CD4-positive, alpha-beta memory T cell (primary cell): ENCODE data around the gene MS4A5. TPM values are rescaled to one million over a fixed set of nuclear protein-coding genes. Genes with fewer than 3 reads are reported as not detected.

Source experiments
- CTCF ChIA-PET: fragments of 350-600 bp; sonication (Branson Sonifier 250); formaldehyde crosslinking; loops from one replicate; lab custom pipeline; 2021; ENCODE audit warnings: inconsistent platforms; ENCODE audit not compliant: partially characterized antibody; lab: Charles Lee
- POLR2A ChIA-PET: fragments of 350-600 bp; sonication (Branson Sonifier 250); formaldehyde crosslinking; loops from one replicate; lab custom pipeline; 2021; ENCODE audit not compliant: partially characterized antibody; lab: Charles Lee
- DNase-seq, 5 donors: peaks; one replicate each; pipeline versions ENCODE4 v3.0.0 to v3.0.0-alpha.2; 2020 to 2022; ENCODE audit warnings: mixed read lengths in 1 of 5
- H3K27ac ChIP-seq: one replicate; pipeline ENCODE4 v1.7.0; 2013; ENCODE audit warnings: low read depth, low read length
- H3K27me3 ChIP-seq: 2 replicates; pipeline ENCODE4 v1.7.0; 2013; ENCODE audit warnings: mild to moderate bottlenecking, low read length, moderate library complexity; ENCODE audit not compliant: insufficient read depth
- H3K36me3 ChIP-seq: 2 replicates; pipeline ENCODE4 v1.7.0; 2013; ENCODE audit warnings: mild to moderate bottlenecking, low read length, moderate library complexity; ENCODE audit not compliant: insufficient read depth
- H3K4me1 ChIP-seq: 2 replicates; pipeline ENCODE4 v1.7.0; 2013; ENCODE audit warnings: mild to moderate bottlenecking, low read length, moderate library complexity; ENCODE audit not compliant: insufficient read depth
- H3K4me3 ChIP-seq, 2 donors: one replicate each; pipeline ENCODE4 v1.7.0; 2013; ENCODE audit warnings: low read length in 2 of 2, mild to moderate bottlenecking in 1 of 2
- H3K9me3 ChIP-seq, 2 donors: one replicate each; pipeline ENCODE4 v1.7.0; 2013; ENCODE audit warnings: low read length in 2 of 2, control low read depth in 1 of 2; ENCODE audit not compliant: control insufficient read depth in 1 of 2
- H3K27ac Mint-ChIP-seq, 7 donors: one replicate each; pipeline ENCODE4 v1.8.0; 2020 to 2021; ENCODE audit warnings: mixed read lengths in 7 of 7, mild to moderate bottlenecking in 6 of 7, inconsistent platforms in 3 of 7, moderate library complexity in 3 of 7
- H3K27me3 Mint-ChIP-seq, 2 donors: one replicate each; pipeline ENCODE4 v1.8.0; 2020 to 2021; ENCODE audit warnings: mixed read lengths in 2 of 2
- H3K36me3 Mint-ChIP-seq, 2 donors: one replicate each; pipeline ENCODE4 v1.8.0; 2020 to 2021; ENCODE audit warnings: mixed read lengths in 2 of 2, inconsistent platforms in 1 of 2, mild to moderate bottlenecking in 1 of 2
- H3K4me1 Mint-ChIP-seq, 4 donors: one replicate each; pipeline ENCODE4 v1.8.0; 2020 to 2021; ENCODE audit warnings: mixed read lengths in 4 of 4, mild to moderate bottlenecking in 1 of 4
- H3K4me3 Mint-ChIP-seq, 8 donors: one replicate each; pipeline ENCODE4 v1.8.0; 2020 to 2021; ENCODE audit warnings: mixed read lengths in 8 of 8, mild to moderate bottlenecking in 7 of 8, moderate library complexity in 6 of 8, inconsistent platforms in 3 of 8
- H3K9me3 Mint-ChIP-seq, 8 donors: one replicate each; pipeline ENCODE4 v1.8.0; 2020 to 2021; ENCODE audit warnings: mixed read lengths in 8 of 8, mild to moderate bottlenecking in 5 of 8, inconsistent platforms in 3 of 8, moderate library complexity in 1 of 8
- intact Hi-C: fragments of 100-400 bp; cut with micrococcal nuclease; formaldehyde crosslinking; loops from one replicate; pipeline ENCODE4 v1.15.1; 2023
- polyA plus RNA-seq, 2 donors: library from polyadenylated mRNA; unstranded; fragments of 300-500 nt; fragmentation: Illumina TruSeq; gene quantifications; one replicate each; pipeline ENCODE4 v1.2.3, GENCODE V29; 2021
- total RNA-seq, 2 experiments: library from RNA; stranded (reverse); gene quantifications; one replicate each; pipeline ENCODE4 v1.2.3, GENCODE V29; 2021

Gene MS4A5
- total and polyA plus RNA-seq, 4 experiments from 2014 or later = not detected

DNA sequence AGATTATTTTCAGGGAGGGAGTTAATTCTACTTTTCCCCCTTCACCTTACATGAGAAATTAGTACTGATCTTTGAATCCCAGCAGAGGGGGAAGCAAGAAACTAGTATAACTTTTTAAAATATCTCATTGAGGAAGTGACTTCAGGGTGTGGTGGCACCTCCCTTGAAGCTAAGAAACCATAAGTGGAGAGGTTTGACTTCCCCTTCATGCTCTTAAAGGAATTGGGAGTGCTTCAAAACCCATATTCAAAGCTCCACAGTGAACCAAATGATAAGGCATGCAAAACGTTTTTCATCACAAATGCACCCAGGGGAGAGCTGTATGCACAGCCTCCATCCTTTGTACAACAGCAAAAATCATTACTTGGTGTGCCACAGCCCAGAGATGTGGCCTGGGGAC, 32.6 kb upstream of the MS4A5 start:
- Mint-ChIP-seq H3K4me1 (no peaks in the 10 kb centered on the region), H3K9me3 (no peaks in the 10 kb centered on the region), H3K27me3 (peaks cover 5 to 6% of the 10 kb centered on the region in 2 donors), H3K27ac (no peak overlapping the region), H3K4me3 (no peak overlapping the region), H3K36me3 (no peaks in the 10 kb centered on the region)
- no peaks in the 10 kb centered on the region for H3K27me3 ChIP-seq
- POLR2A ChIA-PET = no interaction called here
- H3K4me3 ChIP-seq = no peak overlapping the region
- H3K4me1 ChIP-seq = no peaks in the 10 kb centered on the region
- no peak for DNase-seq
- no peaks in the 10 kb centered on the region for H3K36me3 ChIP-seq
- intact Hi-C loops = no loop called here
- CTCF ChIA-PET = no interaction called here
- H3K9me3 ChIP-seq = no peaks in the 10 kb centered on the region
- H3K27ac ChIP-seq = no peak overlapping the region

DNA sequence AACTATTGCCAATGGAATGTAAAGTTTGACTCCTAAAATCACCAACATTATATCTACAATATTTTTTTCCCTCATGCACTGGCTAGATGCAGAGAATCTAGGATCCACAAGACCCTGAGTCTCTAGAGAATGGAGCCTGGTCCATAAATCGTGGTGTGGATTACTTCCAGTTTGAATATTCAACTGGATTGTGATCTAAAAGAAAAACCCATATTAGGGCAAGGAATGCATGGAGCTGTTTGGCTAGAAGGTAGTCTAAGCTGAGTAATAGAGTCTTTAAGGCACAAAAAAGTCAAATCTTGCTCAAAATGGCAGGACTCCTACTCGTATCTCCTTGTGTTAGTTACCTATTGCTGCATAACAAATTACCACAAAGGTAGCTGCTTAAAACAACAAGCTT, 9.4 kb upstream of the MS4A5 start:
- no peaks in the 10 kb centered on the region for H3K9me3 ChIP-seq
- intact Hi-C loops = no loop called here
- no peak for DNase-seq
- H3K27ac ChIP-seq = no peak overlapping the region
- no peak overlapping the region for H3K4me3 ChIP-seq
- no peaks in the 10 kb centered on the region for H3K27me3 ChIP-seq
- Mint-ChIP-seq H3K27me3 (peaks cover 22 to 23% of the 10 kb centered on the region in 2 donors), H3K9me3 (peaks cover 0 to 3% (median 0%) of the 10 kb centered on the region in 8 donors), H3K36me3 (no peaks in the 10 kb centered on the region), H3K27ac (no peak overlapping the region), H3K4me1 (no peaks in the 10 kb centered on the region), H3K4me3 (no peak overlapping the region)
- POLR2A ChIA-PET = no interaction called here
- no peaks in the 10 kb centered on the region for H3K36me3 ChIP-seq
- CTCF ChIA-PET = no interaction called here
- H3K4me1 ChIP-seq = no peaks in the 10 kb centered on the region

DNA sequence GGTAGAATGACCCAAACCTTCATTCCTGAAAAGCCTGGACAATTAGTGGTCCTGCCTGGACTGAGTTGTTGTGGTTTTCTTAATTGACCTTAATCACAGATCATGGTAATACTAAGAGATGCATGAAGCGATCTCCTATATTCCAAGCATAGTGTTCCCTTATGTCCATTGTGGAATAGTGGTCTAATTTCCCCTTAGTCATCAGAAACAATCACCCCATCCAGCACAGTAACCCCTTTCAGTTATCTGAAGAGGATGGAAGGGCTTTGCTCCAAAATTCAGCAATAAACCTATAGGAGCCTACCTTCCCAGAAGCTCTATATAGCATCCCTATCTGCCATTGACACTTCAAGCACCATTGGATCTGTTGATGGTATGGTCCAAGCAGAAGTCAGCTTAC, 6.8 kb upstream of the MS4A5 start:
- no peak for DNase-seq
- peaks cover 6 to 14% of the 10 kb centered on the region in 2 donors for H3K27me3 Mint-ChIP-seq
- H3K9me3 Mint-ChIP-seq = peaks cover 0 to 3% (median 0%) of the 10 kb centered on the region in 8 donors
- intact Hi-C loops = no loop called here
- no peaks in the 10 kb centered on the region for H3K4me1 Mint-ChIP-seq
- no peaks in the 10 kb centered on the region for H3K4me1 ChIP-seq
- POLR2A ChIA-PET = no interaction called here
- H3K27ac Mint-ChIP-seq = no peak overlapping the region
- H3K36me3 Mint-ChIP-seq = no peaks in the 10 kb centered on the region
- no peaks in the 10 kb centered on the region for H3K36me3 ChIP-seq
- CTCF ChIA-PET = no interaction called here
- H3K27ac ChIP-seq = no peak overlapping the region
- no peaks in the 10 kb centered on the region for H3K27me3 ChIP-seq
- H3K9me3 ChIP-seq = no peaks in the 10 kb centered on the region
- no peak overlapping the region for H3K4me3 ChIP-seq
- H3K4me3 Mint-ChIP-seq = no peak overlapping the region

DNA sequence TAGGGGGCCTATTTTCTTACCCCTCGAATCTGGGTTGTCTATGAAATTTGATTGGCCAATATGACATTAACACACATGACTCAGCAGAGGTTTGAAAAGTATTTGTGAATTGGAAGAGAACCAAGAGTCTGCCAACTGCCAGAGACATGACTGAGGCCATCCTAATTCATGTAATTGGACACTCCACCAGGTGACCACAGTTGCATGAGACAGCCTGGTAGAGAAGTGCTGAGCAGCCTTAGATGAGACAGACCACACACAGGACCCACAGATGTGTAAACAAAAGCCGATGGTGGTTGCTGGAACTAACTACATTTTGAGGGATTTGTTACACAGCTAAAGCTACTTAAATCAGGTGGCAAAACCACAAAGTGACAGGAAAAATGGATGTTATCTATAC, 855 bp upstream of the MS4A5 start:
- H3K27ac Mint-ChIP-seq = no peak overlapping the region
- peaks cover 21 to 30% of the 10 kb centered on the region in 2 donors for H3K27me3 Mint-ChIP-seq
- no peaks in the 10 kb centered on the region for H3K27me3 ChIP-seq
- DNase-seq = no peak
- H3K4me3 ChIP-seq = no peak overlapping the region
- H3K36me3 ChIP-seq = no peaks in the 10 kb centered on the region
- no peaks in the 10 kb centered on the region for H3K36me3 Mint-ChIP-seq
- CTCF ChIA-PET = no interaction called here
- intact Hi-C loops = no loop called here
- H3K9me3 ChIP-seq = no peaks in the 10 kb centered on the region
- no peak overlapping the region for H3K27ac ChIP-seq
- no peak overlapping the region for H3K4me3 Mint-ChIP-seq
- POLR2A ChIA-PET = interaction anchor here (0.6 kb wide), 1 partner anchor 13 kb away, joined by 3 read pairs; no protein-coding TSS in a partner anchor
- H3K4me1 Mint-ChIP-seq = no peaks in the 10 kb centered on the region
- H3K9me3 Mint-ChIP-seq = peaks cover 0 to 2% (median 0%) of the 10 kb centered on the region in 8 donors
- no peaks in the 10 kb centered on the region for H3K4me1 ChIP-seq

GRCh38 chr11:60431251-60431650, 1.9 kb downstream of the MS4A5 start:
- H3K36me3 ChIP-seq = no peaks in the 10 kb centered on the region
- H3K4me1 ChIP-seq = no peaks in the 10 kb centered on the region
- ChIA-PET CTCF (no interaction called here), POLR2A (no interaction called here)
- Mint-ChIP-seq H3K27ac (no peak overlapping the region), H3K4me1 (no peaks in the 10 kb centered on the region), H3K4me3 (no peak overlapping the region), H3K9me3 (peaks cover 0 to 2% (median 0%) of the 10 kb centered on the region in 8 donors), H3K36me3 (no peaks in the 10 kb centered on the region), H3K27me3 (peaks cover 21 to 24% of the 10 kb centered on the region in 2 donors)
- H3K27me3 ChIP-seq = no peaks in the 10 kb centered on the region
- no peaks in the 10 kb centered on the region for H3K9me3 ChIP-seq
- no peak for DNase-seq
- no peak overlapping the region for H3K27ac ChIP-seq
- intact Hi-C loops = no loop called here
- H3K4me3 ChIP-seq = no peak overlapping the region

GRCh38 chr11:60433401-60433800, 4.0 kb downstream of the MS4A5 start:
- Histone ChIP-seq H3K4me1 (no peaks in the 10 kb centered on the region), H3K9me3 (no peaks in the 10 kb centered on the region), H3K36me3 (no peaks in the 10 kb centered on the region), H3K4me3 (no peak overlapping the region), H3K27ac (no peak overlapping the region), H3K27me3 (no peaks in the 10 kb centered on the region)
- peak overlapping the region in 1 of 7 donors; percentile 22 for H3K27ac Mint-ChIP-seq
- H3K9me3 Mint-ChIP-seq = peaks cover 0 to 2% (median 0%) of the 10 kb centered on the region in 8 donors
- H3K36me3 Mint-ChIP-seq = no peaks in the 10 kb centered on the region
- intact Hi-C loops = no loop called here
- no peak for DNase-seq
- ChIA-PET CTCF (no interaction called here), POLR2A (no interaction called here)
- H3K4me3 Mint-ChIP-seq = no peak overlapping the region
- H3K4me1 Mint-ChIP-seq = no peaks in the 10 kb centered on the region
- peaks cover 18 to 19% of the 10 kb centered on the region in 2 donors for H3K27me3 Mint-ChIP-seq

GRCh38 chr11:60447070-60447469, 17.7 kb downstream of the MS4A5 start:
- CTCF ChIA-PET = no interaction called here
- Histone ChIP-seq H3K9me3 (no peaks in the 10 kb centered on the region), H3K36me3 (no peaks in the 10 kb centered on the region), H3K4me3 (no peak overlapping the region), H3K4me1 (peaks cover 16% of the 10 kb centered on the region), H3K27ac (peak overlapping the region; percentile 1), H3K27me3 (no peaks in the 10 kb centered on the region)
- DNase-seq = no peak
- POLR2A ChIA-PET = no interaction called here
- Mint-ChIP-seq H3K4me1 (peaks cover 15 to 24% (median 18%) of the 10 kb centered on the region in 4 donors), H3K27ac (peak overlapping the region in 4 of 7 donors; percentile 30 to 91 (median 79)), H3K9me3 (peaks cover 0 to 6% (median 0%) of the 10 kb centered on the region in 8 donors), H3K27me3 (no peaks in the 10 kb centered on the region), H3K36me3 (no peaks in the 10 kb centered on the region), H3K4me3 (peak overlapping the region in 4 of 8 donors; percentile 5 to 92 (median 86))
- intact Hi-C loops = no loop called here

DNA sequence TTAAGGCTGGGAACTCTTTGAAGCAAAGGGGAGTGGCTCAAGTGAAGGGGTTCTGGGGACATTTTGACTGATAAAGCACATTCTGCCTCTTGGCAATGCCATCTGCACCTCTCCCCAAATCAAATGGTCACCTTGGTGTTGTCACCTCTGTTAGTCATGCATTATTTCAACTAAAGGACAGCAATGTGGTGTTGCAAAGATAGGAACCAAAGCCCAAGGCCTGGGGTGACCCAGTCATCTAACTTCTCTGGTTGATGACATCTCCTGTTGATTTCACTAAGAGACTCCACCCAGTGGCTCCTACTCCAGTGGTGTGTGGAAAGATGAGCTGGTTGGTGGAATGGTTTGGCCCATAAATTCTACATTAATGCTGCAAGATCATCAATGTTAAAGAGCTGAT, 18.5 kb downstream of the MS4A5 start:
- peaks cover 0 to 8% (median 0%) of the 10 kb centered on the region in 8 donors for H3K9me3 Mint-ChIP-seq
- no peak overlapping the region for H3K27ac ChIP-seq
- POLR2A ChIA-PET = no interaction called here
- H3K27ac Mint-ChIP-seq = peak overlapping the region in 1 of 7 donors; percentile 3
- peaks cover 16% of the 10 kb centered on the region for H3K4me1 ChIP-seq
- no peak overlapping the region for H3K4me3 Mint-ChIP-seq
- no peaks in the 10 kb centered on the region for H3K36me3 Mint-ChIP-seq
- no peaks in the 10 kb centered on the region for H3K9me3 ChIP-seq
- intact Hi-C loops = no loop called here
- H3K4me3 ChIP-seq = no peak overlapping the region
- H3K27me3 Mint-ChIP-seq = no peaks in the 10 kb centered on the region
- no peaks in the 10 kb centered on the region for H3K36me3 ChIP-seq
- H3K27me3 ChIP-seq = no peaks in the 10 kb centered on the region
- no peak for DNase-seq
- H3K4me1 Mint-ChIP-seq = peaks cover 13 to 20% (median 16%) of the 10 kb centered on the region in 4 donors
- CTCF ChIA-PET = no interaction called here
